Lower lobe of right lung (tissue), 2 donors: ENCODE data around the gene ZNF524. TPM values are rescaled to one million over a fixed set of nuclear protein-coding genes. Genes with fewer than 3 reads are reported as not detected.

Source experiments
- ATAC-seq, 2 donors: fragments of 200-7000 bp; cut with Tn5 transposase; one replicate each; pipeline ENCODE4 v1.9.1; 2020 to 2022; ENCODE audit warnings: mild to moderate bottlenecking in 2 of 2, moderate library complexity in 2 of 2
- DNase-seq: peaks from one replicate; pipeline ENCODE4 v3.0.0-alpha.2; 2020
- H3K27ac ChIP-seq: fragments of 200-600 bp; one replicate; pipeline ENCODE4 v1.8.0; 2022
- H3K27me3 ChIP-seq: fragments of 200-600 bp; one replicate; pipeline ENCODE4 v1.8.0; 2022; ENCODE audit warnings: low read depth
- H3K36me3 ChIP-seq: fragments of 200-600 bp; one replicate; pipeline ENCODE4 v1.8.0; 2022; ENCODE audit warnings: mild to moderate bottlenecking
- H3K4me1 ChIP-seq: fragments of 200-600 bp; one replicate; pipeline ENCODE4 v1.8.0; 2022
- H3K4me3 ChIP-seq: fragments of 200-600 bp; one replicate; pipeline ENCODE4 v1.8.0; 2022; ENCODE audit warnings: mild to moderate bottlenecking
- H3K9me3 ChIP-seq: fragments of 200-600 bp; one replicate; pipeline ENCODE4 v1.8.0; 2022
- intact Hi-C: fragments of 100-400 bp; cut with DNase I; formaldehyde crosslinking; loops from one replicate; pipeline ENCODE4 v1.11.0; 2022
- total RNA-seq: library from RNA; stranded (reverse); fragmentation: NEBNext Ultra II Directional; extraction: Animal tissue kit (Norgen Biotek cat#: 25700); gene quantifications from one replicate; pipeline ENCODE4 v1.2.1, GENCODE V29; 2021
- TF ChIP-seq, protein P1 (sequence below): fragments of 200-600 bp; IDR thresholded peaks from one replicate; pipeline ENCODE4 v1.8.0; 2022; ENCODE audit warnings: antibody characterized with exemption, mild to moderate bottlenecking
- donor health status: DM: no; HTN: yes; CAD: no; lungs with severe emphysema.

ZNF524 gene
- total RNA-seq, 1 donor from 2014 or later: 33.4 TPM

DNA sequence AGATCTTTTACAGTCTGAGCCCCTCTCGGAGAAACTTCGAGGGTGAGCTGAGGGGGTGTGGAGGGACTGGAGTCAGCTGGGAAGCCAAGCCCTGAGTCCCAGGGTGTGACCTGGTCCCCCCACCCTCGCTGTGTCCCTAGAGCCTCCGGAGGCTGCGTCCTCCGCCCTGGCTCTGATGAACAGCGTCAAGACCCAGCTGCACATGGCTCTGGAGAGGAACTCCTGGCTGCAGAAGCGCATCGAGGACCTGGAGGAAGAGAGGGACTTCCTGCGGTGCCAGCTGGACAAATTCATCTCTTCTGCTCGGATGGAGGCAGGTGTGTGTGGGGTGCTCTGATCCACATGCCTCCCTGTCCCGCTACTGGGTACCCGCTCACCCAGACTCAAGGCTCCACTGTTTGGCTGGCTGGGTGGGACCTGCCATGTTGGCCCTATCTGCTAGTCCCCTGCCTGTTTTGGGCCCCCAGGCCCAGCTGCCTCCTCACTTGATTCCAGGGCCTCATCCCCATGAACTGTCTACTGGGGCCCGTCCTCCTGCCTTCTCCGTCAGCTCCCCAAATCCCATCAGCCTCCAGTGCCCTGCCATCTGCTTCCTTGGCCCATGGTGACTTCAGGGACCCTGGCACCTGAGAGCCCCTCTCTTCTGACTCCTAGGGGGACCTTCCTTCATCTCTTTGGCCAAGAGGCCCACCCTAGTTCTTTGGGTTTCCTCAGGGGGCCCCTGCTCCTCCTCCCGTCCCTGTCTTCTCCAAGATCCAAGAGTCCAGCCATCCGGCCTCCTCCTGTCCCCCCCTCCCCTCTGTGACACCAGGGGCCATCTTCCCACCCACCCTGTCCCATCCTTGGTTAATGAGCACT, 49.4 kb downstream of the ZNF524 start:
- Histone ChIP-seq H3K36me3 (peaks cover 18% of the 10 kb centered on the region), H3K4me3 (peak overlapping the region; percentile 90), H3K27me3 (no peaks in the 10 kb centered on the region), H3K4me1 (peaks cover 35% of the 10 kb centered on the region), H3K9me3 (no peaks in the 10 kb centered on the region), H3K27ac (peak overlapping the region; percentile 84)
- ATAC-seq (no peak), DNase-seq (no peak)
- intact Hi-C loops: no loop called here
- TF ChIP-seq, protein P1, sequence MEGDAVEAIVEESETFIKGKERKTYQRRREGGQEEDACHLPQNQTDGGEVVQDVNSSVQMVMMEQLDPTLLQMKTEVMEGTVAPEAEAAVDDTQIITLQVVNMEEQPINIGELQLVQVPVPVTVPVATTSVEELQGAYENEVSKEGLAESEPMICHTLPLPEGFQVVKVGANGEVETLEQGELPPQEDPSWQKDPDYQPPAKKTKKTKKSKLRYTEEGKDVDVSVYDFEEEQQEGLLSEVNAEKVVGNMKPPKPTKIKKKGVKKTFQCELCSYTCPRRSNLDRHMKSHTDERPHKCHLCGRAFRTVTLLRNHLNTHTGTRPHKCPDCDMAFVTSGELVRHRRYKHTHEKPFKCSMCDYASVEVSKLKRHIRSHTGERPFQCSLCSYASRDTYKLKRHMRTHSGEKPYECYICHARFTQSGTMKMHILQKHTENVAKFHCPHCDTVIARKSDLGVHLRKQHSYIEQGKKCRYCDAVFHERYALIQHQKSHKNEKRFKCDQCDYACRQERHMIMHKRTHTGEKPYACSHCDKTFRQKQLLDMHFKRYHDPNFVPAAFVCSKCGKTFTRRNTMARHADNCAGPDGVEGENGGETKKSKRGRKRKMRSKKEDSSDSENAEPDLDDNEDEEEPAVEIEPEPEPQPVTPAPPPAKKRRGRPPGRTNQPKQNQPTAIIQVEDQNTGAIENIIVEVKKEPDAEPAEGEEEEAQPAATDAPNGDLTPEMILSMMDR: no peak

DNA sequence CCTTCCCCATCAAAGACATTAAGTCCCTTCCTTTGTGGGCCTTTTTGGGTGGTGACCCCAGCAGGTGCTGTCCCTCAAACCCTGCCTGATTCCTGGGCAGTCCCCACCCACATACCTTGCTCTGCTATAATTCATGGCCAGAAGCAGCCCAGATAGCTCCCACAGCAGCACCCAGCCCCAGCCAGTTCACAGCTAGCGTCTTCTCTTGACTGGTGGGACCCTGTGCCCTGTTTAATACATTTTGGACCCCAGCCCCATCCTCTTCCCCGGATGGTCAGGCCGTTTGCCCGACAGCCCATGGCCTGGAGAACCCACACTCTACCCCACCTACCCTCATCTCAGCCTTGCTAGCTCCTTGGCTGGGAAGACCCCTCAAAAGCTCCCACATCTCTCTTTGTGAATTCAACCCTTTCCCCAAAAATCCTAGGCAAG, 50.1 kb downstream of the ZNF524 start:
- Histone ChIP-seq H3K36me3 (peaks cover 13% of the 10 kb centered on the region), H3K4me1 (peaks cover 29% of the 10 kb centered on the region), H3K9me3 (no peaks in the 10 kb centered on the region), H3K27me3 (no peaks in the 10 kb centered on the region), H3K4me3 (no peak overlapping the region), H3K27ac (no peak overlapping the region)
- intact Hi-C loops: no loop called here
- ATAC-seq (no peak), DNase-seq (no peak)
- TF ChIP-seq, protein P1: no peak

DNA sequence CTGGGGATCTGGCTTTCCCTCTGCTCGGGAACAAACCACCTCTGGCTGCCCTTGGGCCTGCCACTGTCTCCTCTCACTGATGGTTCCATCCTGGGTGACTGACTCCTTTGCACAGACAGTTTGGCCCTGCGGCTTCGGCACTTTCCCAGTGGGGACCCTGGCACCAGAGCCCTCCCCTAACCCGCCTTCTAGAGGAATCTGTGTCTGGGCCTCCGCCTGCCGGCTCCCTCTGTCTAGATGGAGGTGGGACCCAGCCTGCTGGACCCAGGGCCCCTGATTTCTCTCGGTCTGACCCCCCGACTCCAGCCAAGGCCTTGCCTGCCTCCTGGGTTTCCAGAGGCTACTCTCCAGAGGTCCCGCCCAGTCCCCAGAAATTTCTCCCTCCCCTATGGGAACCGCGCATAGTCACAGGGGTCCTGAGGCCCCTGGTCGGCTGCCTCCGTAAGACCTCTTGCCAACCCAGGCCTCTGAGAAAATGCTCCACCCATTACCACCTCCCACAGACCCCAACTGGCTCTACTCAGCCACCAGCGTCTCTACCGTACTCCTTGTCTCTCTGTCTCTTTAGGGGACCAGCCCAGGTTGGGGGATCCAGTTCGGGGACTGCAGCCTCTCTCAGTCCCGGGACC, 50.6 kb downstream of the ZNF524 start:
- DNase-seq: no peak
- intact Hi-C loops: no loop called here

DNA sequence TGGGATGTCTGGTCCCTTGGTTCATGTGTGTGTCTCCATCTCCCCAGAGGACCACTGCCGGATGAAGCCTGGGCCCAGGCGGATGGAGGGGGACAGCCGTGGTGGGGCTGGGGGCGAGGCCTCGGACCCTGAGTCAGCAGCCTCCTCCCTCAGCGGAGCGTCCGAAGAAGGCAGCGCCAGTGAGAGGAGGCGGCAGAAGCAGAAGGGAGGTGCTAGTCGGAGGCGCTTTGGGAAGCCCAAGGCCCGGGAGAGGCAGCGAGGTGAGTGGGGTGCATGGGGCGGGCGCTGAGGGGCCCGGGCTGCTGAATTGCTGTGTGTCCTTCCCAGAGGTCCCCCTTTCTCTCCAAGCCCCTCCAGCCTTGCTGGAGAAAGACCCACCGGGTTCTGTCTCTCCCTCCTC, 51.1 kb downstream of the ZNF524 start:
- Histone ChIP-seq H3K9me3 (no peaks in the 10 kb centered on the region), H3K36me3 (peaks cover 6% of the 10 kb centered on the region), H3K27me3 (no peaks in the 10 kb centered on the region), H3K4me1 (peaks cover 35% of the 10 kb centered on the region), H3K27ac (no peak overlapping the region), H3K4me3 (no peak overlapping the region)
- TF ChIP-seq, protein P1: no peak
- ATAC-seq: no peak
- DNase-seq: no peak
- intact Hi-C loops: no loop called here

More for the DNA sequence above, 50.6 kb downstream of the ZNF524 start:
- no peak overlapping the region for H3K27ac ChIP-seq
- H3K36me3 ChIP-seq: peaks cover 8% of the 10 kb centered on the region
- no peaks in the 10 kb centered on the region for H3K27me3 ChIP-seq
- H3K4me1 ChIP-seq: peaks cover 30% of the 10 kb centered on the region
- H3K4me3 ChIP-seq: no peak overlapping the region
- no peaks in the 10 kb centered on the region for H3K9me3 ChIP-seq
- TF ChIP-seq, protein P1: no peak
- no peak for ATAC-seq

DNA sequence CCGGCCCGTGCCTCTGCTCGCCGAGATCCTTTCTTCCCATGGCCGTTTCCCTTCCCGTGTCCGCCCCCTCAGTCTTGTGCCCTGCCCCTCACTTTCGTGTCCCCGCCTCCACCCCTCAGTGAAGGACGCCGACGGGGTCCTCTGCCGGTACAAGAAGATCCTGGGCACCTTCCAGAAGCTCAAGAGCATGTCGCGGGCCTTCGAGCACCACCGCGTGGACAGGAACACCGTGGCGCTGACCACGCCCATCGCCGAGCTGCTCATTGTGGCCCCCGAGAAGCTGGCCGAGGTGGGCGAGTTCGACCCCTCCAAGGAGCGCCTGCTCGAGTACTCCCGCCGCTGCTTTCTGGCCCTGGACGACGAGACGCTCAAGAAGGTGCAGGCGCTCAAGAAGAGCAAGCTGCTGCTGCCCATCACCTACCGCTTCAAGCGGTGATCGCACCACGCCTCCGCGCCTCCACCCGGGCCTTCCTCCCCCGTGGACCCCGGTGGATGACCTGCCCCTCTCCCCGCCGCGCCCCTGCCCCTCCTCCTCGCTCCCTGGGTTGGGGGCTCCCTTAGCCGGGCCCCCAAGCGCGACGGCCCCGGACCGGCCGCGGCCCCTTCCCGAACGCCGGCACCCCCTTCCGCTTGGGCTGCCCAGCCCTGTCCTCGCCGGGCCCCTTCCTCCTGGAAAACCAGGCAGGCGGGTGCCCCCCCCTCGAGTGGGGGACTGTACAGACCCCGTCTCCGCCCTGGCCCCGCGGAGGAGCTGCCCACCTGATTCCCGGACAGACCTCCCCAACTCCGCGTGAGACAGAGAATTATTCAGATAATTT, 52.4 kb downstream of the ZNF524 start:
- H3K4me3 ChIP-seq: no peak overlapping the region
- H3K27ac ChIP-seq: no peak overlapping the region
- TF ChIP-seq, protein P1: no peak

More for the DNA sequence above, 52.4 kb downstream of the ZNF524 start:
- ATAC-seq (no peak), DNase-seq (peak; percentile 64)
- no peaks in the 10 kb centered on the region for H3K9me3 ChIP-seq
- intact Hi-C loops: no loop called here
- peaks cover 40% of the 10 kb centered on the region for H3K4me1 ChIP-seq
- no peaks in the 10 kb centered on the region for H3K27me3 ChIP-seq
- peaks cover 6% of the 10 kb centered on the region for H3K36me3 ChIP-seq
